Measurements from ENCODE around the gene CEBPG.

GRCh38 chr19:33357556-33357955 lies 16.0 kb upstream of the CEBPG start:
- TF ChIP-seq CTCF (conservative IDR thresholded peaks at IDR 0.05 in 1 of 2, IDR thresholded peaks at IDR 0.05 in 1 of 2; ENCODE audit: extremely low read depth in 1 of 2, insufficient read depth in 1 of 2, low read depth in 1 of 2, low read length in 2 of 2) (no peak), EZH2 (IDR thresholded peaks at IDR 0.05; ENCODE audit: borderline replicate concordance, low read length) (no peak)
